ENCODE results near the gene EEF1G.

Gene EEF1G

DNA sequence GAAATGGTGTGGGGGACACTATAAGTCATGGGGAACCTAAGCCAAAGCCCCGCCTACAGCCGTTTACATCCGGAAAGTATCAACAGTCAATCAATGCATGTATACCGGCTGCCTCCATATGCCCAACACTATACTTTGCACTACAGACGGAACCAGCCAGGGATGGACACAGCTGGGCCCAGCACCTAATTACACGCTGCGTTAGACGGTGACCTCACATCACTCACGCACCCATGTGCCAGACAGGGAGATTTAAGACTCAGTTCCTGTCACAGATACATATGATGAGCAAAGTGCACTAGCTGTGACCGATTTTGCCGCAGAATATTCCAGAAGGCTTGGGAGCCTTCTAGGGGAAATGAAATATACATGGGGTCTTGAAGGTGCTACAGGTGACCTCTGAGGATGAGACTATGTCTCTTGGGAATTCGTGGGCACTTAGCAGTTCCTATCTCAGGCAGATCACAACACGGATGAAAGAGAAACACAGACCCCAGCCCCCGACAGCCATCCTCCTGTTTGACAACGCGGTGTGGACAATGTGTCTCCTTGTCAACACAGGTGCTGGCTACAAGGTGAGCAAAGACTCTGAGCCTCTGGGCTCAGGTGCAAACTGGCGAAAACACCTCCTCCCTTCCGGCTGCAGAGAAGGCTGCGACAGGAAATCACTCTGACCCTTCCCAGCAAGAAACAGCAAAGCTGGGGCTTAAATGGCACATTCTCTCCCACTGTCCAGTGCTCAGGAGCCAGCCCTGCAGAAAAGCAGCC lies 35.0 kb downstream of the EEF1G start:
- no peak for DNase-seq

DNA sequence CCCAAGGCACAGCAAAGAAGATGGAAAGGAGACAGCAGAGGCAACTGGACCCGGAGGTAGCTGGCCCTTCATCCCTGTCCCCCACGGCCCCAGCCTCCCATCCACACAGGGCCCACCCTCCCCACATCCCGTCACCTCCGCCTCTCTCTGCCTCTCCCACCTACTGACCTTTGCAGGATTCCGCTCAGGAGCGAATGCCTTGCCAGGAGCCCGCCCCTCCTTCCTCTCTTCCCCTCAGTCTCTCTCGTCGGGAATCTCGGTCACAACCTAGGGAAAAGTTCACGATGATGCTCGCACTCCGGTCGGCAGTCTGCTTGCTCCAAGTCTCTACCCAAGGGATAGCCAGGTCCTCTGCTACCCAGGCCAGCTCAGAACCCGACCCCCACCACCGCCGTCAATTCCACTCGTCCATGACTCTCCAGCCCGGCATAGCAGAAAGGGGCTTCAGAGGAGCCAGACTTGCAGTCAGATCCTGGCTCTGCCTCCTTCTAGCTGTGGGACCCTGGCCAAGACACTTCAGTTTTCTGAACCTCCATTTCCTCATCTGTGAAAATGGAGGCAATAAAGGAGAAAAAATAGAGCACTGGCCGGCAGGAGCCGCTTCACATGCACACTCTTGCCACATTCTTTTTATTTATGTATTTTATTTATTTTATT lies 37.3 kb downstream of the EEF1G start:
- no peak for DNase-seq

DNA sequence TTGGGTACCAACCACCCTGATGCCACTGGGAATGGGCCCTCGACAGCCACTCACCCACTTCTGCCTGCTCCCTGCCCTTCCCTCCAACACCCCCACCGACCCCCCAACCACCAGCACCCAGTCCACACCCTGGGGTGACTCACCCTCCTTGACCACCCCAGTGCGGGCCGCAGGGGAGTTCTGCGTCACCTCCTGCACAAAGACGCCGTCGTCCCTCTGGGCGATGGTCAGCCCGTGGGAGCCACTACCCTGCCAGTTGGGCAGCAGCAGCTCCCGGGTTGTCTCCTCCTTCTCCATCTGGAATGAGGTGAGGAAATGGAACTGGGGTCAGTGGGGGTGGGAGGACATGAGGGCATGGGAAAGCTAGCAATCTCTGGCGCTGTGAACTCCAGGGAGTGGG lies 37.9 kb downstream of the EEF1G start:
- no peak for DNase-seq

DNA sequence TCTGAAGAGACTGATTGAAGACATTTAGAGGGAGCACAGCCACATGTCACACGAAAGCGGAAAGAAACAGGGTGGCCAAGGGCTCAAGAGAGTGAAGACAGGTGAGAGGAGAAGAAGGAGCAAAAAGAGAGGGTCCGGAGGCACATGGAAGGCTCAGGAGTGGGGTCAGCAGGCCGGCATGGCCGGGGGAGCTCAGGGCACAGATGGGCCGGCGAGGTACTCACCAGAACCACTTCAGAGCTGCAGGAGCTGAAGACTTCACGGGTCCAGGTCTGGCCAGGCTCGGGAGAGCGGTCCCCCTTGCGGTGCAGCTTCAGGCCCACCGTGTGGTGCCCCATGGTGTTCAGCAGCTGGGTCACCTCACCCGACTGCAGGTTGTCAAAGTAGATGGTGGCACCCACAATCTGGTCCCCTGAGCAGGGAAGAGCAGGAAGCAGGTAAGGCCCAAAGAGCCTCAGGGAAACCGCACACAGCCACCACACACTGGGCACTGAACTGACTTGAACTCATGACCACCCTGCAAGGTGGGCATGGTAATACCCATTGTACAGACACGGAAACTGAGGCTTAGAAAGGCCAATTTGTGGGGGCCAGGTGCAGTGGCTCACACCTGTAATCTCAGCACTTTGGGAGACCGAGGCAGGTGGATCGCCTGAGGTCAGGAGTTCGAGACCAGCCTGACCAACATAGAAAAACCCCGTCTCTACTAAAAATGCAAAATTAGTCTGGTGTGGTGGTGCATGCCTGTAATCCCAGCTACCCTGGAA lies 38.7 kb downstream of the EEF1G start:
- no peak for DNase-seq

DNA sequence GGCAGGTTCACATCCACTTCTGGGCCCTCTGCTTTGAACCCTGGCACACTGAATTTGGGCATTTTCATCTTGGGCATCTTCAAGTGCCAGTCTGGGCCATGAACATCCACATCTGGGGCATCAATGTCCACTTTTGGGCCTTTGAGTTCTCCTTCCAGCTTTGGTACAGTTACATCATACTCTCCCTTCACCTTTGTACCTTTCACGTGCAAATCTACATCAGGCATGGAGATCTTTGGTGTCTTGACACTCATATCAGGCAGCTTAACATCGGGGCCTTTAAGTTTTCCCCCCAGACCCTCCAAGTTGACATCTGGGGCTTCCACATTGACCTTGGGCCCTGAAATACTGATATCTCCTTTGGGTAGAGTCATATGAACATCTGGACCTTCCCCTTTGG lies 41.6 kb downstream of the EEF1G start:
- DNase-seq, result no peak

DNA sequence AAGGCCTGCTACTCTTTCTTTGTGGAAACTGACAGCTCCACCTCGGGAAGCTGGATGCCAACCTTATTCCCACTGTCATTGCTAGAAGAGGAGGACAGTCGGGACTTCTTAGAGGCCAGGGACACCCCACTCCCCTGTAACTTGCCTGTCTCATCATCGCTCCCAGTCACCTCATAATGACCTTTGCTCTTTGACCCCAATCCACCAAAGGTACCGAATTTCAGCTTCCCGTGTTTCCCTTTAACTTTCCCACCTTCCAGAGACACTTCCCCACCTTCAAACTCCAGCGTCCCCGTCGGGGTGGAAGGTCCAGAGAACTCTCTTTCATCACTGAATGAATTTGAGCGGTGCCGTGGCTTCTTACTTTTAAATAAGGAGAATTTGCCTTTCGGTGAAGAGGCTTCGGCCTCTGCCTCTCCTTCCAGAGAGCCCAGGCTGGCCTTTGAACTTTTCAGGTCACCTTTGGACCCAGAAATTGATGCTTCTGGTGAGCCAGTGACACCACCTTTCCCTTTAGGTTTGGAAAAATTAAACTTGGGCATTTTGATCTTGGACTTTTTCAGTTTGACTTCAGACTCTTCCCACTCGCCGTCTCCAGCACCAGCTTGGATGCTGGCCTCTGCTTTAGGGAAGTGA lies 56.8 kb downstream of the EEF1G start:
- DNase-seq, result no peak

DNA sequence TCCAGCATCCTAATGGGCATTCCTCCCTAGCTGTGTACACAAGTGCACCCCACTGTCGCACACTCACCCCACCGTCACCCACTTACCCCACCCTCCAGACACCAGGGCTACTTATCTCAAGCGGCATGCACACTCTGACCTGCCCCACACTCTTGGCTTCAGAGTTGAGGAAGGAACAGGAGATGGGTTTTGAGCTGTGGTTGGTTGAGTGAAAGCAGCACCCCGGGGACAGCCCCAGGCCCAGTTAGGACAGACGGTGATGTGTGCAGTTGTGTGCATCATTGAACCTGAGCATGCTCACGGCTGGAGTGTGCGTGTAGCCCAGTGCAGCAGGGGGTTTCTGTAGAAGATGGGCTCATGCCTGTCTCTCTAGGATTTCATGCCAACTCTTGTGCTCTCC lies 59.5 kb downstream of the EEF1G start:
- no peak for DNase-seq

DNA sequence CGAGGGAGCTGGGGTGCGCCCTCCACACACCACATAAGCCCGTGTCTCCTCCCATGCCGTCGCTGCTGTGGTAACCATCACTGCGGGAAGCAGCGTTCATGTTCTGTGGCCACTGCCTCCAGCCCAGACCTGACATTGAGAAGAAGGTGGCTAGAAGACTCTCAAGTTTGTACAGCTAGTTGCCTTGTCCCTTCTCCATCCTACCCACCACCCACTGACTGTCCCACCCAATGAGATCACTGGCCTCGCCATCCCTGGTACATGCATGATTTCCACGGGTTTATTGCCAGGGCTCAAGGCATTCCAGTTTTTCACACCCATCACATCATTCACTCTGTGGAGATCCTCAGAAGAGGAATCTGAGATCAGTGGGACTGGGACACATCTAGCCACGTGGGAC lies 60.1 kb downstream of the EEF1G start:
- DNase-seq, result no peak

DNA sequence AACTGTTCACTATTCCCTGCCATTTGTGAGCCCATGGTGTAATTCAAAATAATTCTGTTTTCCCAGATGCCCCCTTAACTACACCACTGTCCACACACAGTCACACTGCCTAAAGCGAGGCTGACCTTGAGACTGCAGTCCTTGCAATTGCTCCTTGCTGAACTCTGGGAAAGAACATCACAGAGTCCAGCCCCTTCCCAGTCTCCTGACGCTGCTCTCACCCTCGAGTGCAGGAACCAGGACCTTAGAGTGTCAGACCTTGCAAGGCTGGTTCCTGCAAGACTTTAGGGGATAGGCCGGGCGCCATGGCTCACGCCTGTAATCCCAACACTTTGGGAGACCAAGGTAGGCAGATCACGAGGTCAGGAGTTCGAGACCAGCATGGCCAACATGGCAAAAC lies 60.7 kb downstream of the EEF1G start:
- no peak for DNase-seq

All from activated naive CD4-positive, alpha-beta T cell treated with Interleukin-2 at 50 U/mL for 16 hours (primary cell).